ENCODE data around the gene TEX261.

DNA sequence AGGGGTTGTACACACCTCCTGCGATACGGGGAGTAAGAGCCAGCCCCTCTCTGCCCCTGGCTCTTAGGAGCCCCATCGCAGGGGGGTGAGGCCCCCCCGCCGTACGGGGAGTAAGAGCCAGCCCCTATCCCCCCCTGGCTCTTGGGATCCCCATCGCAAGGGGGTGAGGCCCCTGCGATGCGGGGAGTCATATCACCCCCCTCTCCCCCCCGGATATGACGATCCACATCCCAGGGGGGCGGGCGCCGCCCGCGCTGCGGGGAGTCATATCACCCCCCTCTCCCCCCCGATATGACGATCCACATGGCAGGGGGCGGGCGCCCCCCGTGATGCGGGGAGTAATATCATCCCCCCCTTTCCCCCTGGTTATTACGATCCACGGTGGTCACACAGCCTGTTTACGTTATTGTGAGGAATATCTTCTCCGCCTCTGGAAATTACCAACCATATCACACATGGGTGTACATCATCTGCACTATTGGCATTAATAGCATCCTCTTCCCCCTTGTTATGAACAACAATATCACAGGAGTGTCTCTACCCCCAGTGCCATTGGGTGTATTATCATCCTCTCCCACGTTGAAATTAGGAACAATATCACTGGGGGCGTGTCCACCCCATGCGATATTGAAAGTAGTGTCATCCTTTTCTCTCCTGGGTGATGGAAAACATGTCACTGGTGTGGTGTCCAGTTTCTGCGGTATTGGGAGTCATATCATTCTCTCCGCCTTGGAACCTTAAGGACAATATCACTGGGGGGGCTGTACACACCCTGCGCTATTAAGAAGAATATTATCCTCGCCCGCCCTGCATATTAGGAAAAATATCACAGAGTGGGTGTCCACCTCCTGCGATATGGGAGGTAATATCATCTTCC is 49.1 kb upstream of the TEX261 start:
- TF ChIP-seq, protein P1, sequence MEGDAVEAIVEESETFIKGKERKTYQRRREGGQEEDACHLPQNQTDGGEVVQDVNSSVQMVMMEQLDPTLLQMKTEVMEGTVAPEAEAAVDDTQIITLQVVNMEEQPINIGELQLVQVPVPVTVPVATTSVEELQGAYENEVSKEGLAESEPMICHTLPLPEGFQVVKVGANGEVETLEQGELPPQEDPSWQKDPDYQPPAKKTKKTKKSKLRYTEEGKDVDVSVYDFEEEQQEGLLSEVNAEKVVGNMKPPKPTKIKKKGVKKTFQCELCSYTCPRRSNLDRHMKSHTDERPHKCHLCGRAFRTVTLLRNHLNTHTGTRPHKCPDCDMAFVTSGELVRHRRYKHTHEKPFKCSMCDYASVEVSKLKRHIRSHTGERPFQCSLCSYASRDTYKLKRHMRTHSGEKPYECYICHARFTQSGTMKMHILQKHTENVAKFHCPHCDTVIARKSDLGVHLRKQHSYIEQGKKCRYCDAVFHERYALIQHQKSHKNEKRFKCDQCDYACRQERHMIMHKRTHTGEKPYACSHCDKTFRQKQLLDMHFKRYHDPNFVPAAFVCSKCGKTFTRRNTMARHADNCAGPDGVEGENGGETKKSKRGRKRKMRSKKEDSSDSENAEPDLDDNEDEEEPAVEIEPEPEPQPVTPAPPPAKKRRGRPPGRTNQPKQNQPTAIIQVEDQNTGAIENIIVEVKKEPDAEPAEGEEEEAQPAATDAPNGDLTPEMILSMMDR (IDR thresholded peaks at IDR 0.05 in 4 of 5, conservative IDR thresholded peaks at IDR 0.05 in 1 of 5), result no peak
- TF ChIP-seq POLR2A (IDR thresholded peaks at IDR 0.05), result no peak
